Measurements from ENCODE around the gene CSNK1A1.

Gene CSNK1A1

GRCh38 chr5:149453618-149454415 is 97.4 kb downstream of the CSNK1A1 start:
- no peak for TF ChIP-seq CTCF (IDR thresholded peaks at IDR 0.05; ENCODE audit: low read depth, low read length)
- no peak overlapping the region for H3K4me3 ChIP-seq (replicated peaks in 1 of 2; ENCODE audit: low read depth in 2 of 2, low read length in 2 of 2)
- no peak for DNase-seq (ENCODE audit: low read depth in 2 of 2)

GRCh38 chr5:149452665-149453617 is 98.3 kb downstream of the CSNK1A1 start:
- peak; percentile 19 for TF ChIP-seq CTCF (IDR thresholded peaks at IDR 0.05; ENCODE audit: low read depth, low read length)
- DNase-seq (ENCODE audit: low read depth in 2 of 2) = peak; percentile 94 to 98
- H3K4me3 ChIP-seq (replicated peaks in 1 of 2; ENCODE audit: low read depth in 2 of 2, low read length in 2 of 2) = no peak overlapping the region

GRCh38 chr5:149452007-149452664 is 99.1 kb downstream of the CSNK1A1 start:
- no peak overlapping the region for H3K4me3 ChIP-seq (replicated peaks in 1 of 2; ENCODE audit: low read depth in 2 of 2, low read length in 2 of 2)
- peak; percentile 4 for TF ChIP-seq CTCF (IDR thresholded peaks at IDR 0.05; ENCODE audit: low read depth, low read length)
- peak; percentile 78 to 97 for DNase-seq (ENCODE audit: low read depth in 2 of 2)

- DNase-seq (ENCODE audit: low read depth in 2 of 2) = peak; percentile 77 to 95
- no peak for TF ChIP-seq CTCF (IDR thresholded peaks at IDR 0.05; ENCODE audit: low read depth, low read length)
- no peak overlapping the region for H3K4me3 ChIP-seq (replicated peaks in 1 of 2; ENCODE audit: low read depth in 2 of 2, low read length in 2 of 2)
These were observed 101.0 kb downstream of the CSNK1A1 start for GRCh38 chr5:149450199-149450598.

GRCh38 chr5:149448831-149449714 is 102.2 kb downstream of the CSNK1A1 start:
- DNase-seq (ENCODE audit: low read depth in 2 of 2) = peak; percentile 49 to 60
- TF ChIP-seq CTCF (IDR thresholded peaks at IDR 0.05; ENCODE audit: low read depth, low read length) = peak; percentile 58
- no peak overlapping the region for H3K4me3 ChIP-seq (replicated peaks in 1 of 2; ENCODE audit: low read depth in 2 of 2, low read length in 2 of 2)

- DNase-seq (ENCODE audit: low read depth in 2 of 2) = no peak
- H3K4me3 ChIP-seq (replicated peaks in 1 of 2; ENCODE audit: low read depth in 2 of 2, low read length in 2 of 2) = no peak overlapping the region
- no peak for TF ChIP-seq CTCF (IDR thresholded peaks at IDR 0.05; ENCODE audit: low read depth, low read length)
These were observed 102.8 kb downstream of the CSNK1A1 start for GRCh38 chr5:149448431-149448830.
